OCI-LY7 (cell line): Measurements from ENCODE around the gene ZC3H12D. TPM values are rescaled to one million over a fixed set of nuclear protein-coding genes. Genes with fewer than 3 reads are reported as not detected.

Experiments used
- BruUV-seq: library from RNA; stranded (reverse); fragments of 400-500 nt; replicated peaks from 2 replicates; lab custom pipeline; 2021; lab: Mats Ljungman, UMichigan
- CTCF ChIA-PET: fragments of 300-600 bp; sonication (Branson Sonifier 250); formaldehyde crosslinking; loops from one replicate; lab custom pipeline; 2022; ENCODE audit warnings: antibody characterized with exemption; ENCODE audit not compliant: unreplicated experiment; lab: Charles Lee
- POLR2A ChIA-PET: fragments of 300-600 bp; sonication (Branson Sonifier 250); formaldehyde crosslinking; loops from one replicate; lab custom pipeline; 2022; ENCODE audit warnings: antibody characterized with exemption; lab: Charles Lee
- DNase-seq: peaks from one replicate; pipeline ENCODE4 v3.0.0-alpha.2; 2015; ENCODE audit warnings: low spot score
- H2AFZ ChIP-seq: fragments of 200-600 bp; sonication (generic), shearing (Covaris generic); 2 replicates; pipeline ENCODE4 v1.6.1; 2014; ENCODE audit warnings: mild to moderate bottlenecking, antibody characterized with exemption, low read length, moderate library complexity
- H3K27ac ChIP-seq: fragments of 200-600 bp; sonication (generic); 2 replicates; pipeline ENCODE4 v1.5.1; 2014; ENCODE audit warnings: mixed run types, low read depth, mild to moderate bottlenecking, moderate library complexity, low read length, inconsistent platforms; ENCODE audit not compliant: poor library complexity, severe bottlenecking
- H3K36me3 ChIP-seq: fragments of 200-600 bp; sonication (generic); 2 replicates; pipeline ENCODE4 v1.6.1; 2014; ENCODE audit warnings: mild to moderate bottlenecking, antibody characterized with exemption, low read length, moderate library complexity, mixed read lengths; ENCODE audit not compliant: insufficient read depth
- H3K4me1 ChIP-seq: fragments of 200-600 bp; sonication (generic); 2 replicates; pipeline ENCODE4 v1.5.1; 2014; ENCODE audit warnings: mild to moderate bottlenecking, low read length; ENCODE audit not compliant: insufficient read depth, poor library complexity, severe bottlenecking
- H3K4me2 ChIP-seq: fragments of 200-600 bp; sonication (generic); 2 replicates; pipeline ENCODE4 v1.6.1; 2014; ENCODE audit warnings: mild to moderate bottlenecking, low read length
- H3K4me3 ChIP-seq: fragments of 200-600 bp; sonication (generic); 2 replicates; pipeline ENCODE4 v1.5.1; 2014; ENCODE audit warnings: mild to moderate bottlenecking, low read depth, low read length; ENCODE audit not compliant: poor library complexity, severe bottlenecking
- H3K79me2 ChIP-seq: fragments of 200-600 bp; sonication (generic); 2 replicates; pipeline ENCODE4 v1.6.1; 2016; ENCODE audit warnings: low read depth, mild to moderate bottlenecking, low read length, moderate library complexity, mixed read lengths; ENCODE audit not compliant: insufficient read depth
- H3K9me2 ChIP-seq: fragments of 200-600 bp; sonication (generic); 2 replicates; pipeline ENCODE4 v1.6.1; 2016; ENCODE audit warnings: mild to moderate bottlenecking, low read length, mixed read lengths; ENCODE audit not compliant: insufficient read depth
- H3K9me3 ChIP-seq: fragments of 200-600 bp; sonication (generic); 2 replicates; pipeline ENCODE4 v1.6.1; 2014; ENCODE audit warnings: mild to moderate bottlenecking, mixed run types, low read length, mixed read lengths
- H4K20me1 ChIP-seq: fragments of 200-600 bp; sonication (generic); 2 replicates; pipeline ENCODE4 v1.6.1; 2014; ENCODE audit warnings: mild to moderate bottlenecking, antibody characterized with exemption, low read length, moderate library complexity, mixed read lengths; ENCODE audit not compliant: insufficient read depth
- EZH2phosphoT487 ChIP-seq: fragments of 200-600 bp; sonication (generic); IDR thresholded peaks from 2 replicates; pipeline ENCODE4 v1.6.1; 2018; ENCODE audit warnings: low read depth, borderline replicate concordance, mild to moderate bottlenecking, mixed run types, antibody characterized with exemption, low read length, moderate library complexity, mixed read lengths
- intact Hi-C: fragments of 100-400 bp; cut with micrococcal nuclease; formaldehyde crosslinking; loops from one replicate; pipeline ENCODE4 v1.10.0; 2022; ENCODE audit not compliant: unreplicated experiment
- total RNA-seq, 2 experiments: library from RNA; depleted of rRNA in 1 of 2; stranded (reverse); fragments of >200 nt in 1 of 2; shearing (Covaris generic) in 1 of 2; gene quantifications; 2 replicates each; pipeline ENCODE4 v1.2.3, GENCODE V29; 2014 to 2022
- TF ChIP-seq, protein P1 (sequence below): fragments of 200-600 bp; sonication (generic); conservative IDR thresholded peaks from 2 replicates; pipeline ENCODE4 v1.5.1; 2014; ENCODE audit warnings: mild to moderate bottlenecking, antibody characterized with exemption, low read length, moderate library complexity, mixed read lengths

ZC3H12D gene
- total RNA-seq, 2 experiments from 2014 or later = 12.8 to 22.6 TPM

DNA sequence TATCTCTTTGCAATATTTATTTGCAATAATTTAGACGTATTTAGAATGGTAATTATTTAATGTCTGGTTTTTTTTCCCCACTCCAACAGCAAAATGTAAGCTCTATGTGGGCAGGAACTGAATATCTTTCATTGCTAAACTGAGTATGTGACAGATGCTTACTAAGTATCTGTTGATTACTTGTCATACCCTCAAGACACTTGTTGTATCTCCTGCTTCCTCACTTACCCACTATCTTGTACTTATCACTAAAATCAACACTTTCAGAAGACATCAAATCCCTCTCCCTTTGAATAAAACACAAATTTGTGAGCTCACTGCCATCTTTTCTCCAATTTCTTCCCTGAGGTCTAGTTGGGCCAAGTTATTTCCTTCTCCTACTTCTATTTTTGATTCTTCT is 30.7 kb upstream of the ZC3H12D start:
- Histone ChIP-seq H3K4me2 (no peak overlapping the region), H2AFZ (no peak overlapping the region), H3K27ac (no peak overlapping the region), H4K20me1 (no peaks in the 10 kb centered on the region), H3K4me3 (no peak overlapping the region), H3K79me2 (no peaks in the 10 kb centered on the region), H3K9me2 (no peaks in the 10 kb centered on the region), H3K4me1 (no peaks in the 10 kb centered on the region), H3K36me3 (peaks cover 76% of the 10 kb centered on the region), H3K9me3 (no peaks in the 10 kb centered on the region)
- BruUV-seq = no TSS peak
- TF ChIP-seq EZH2phosphoT487 = no peak
- TF ChIP-seq, protein P1, sequence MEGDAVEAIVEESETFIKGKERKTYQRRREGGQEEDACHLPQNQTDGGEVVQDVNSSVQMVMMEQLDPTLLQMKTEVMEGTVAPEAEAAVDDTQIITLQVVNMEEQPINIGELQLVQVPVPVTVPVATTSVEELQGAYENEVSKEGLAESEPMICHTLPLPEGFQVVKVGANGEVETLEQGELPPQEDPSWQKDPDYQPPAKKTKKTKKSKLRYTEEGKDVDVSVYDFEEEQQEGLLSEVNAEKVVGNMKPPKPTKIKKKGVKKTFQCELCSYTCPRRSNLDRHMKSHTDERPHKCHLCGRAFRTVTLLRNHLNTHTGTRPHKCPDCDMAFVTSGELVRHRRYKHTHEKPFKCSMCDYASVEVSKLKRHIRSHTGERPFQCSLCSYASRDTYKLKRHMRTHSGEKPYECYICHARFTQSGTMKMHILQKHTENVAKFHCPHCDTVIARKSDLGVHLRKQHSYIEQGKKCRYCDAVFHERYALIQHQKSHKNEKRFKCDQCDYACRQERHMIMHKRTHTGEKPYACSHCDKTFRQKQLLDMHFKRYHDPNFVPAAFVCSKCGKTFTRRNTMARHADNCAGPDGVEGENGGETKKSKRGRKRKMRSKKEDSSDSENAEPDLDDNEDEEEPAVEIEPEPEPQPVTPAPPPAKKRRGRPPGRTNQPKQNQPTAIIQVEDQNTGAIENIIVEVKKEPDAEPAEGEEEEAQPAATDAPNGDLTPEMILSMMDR = no peak
- POLR2A ChIA-PET = interaction anchor here (0.5 to 2.3 kb wide), 10 partner anchors 10 to 193 kb away, joined by 3 to 11 read pairs (median 4); no protein-coding TSS in a partner anchor
- intact Hi-C loops = loop anchor here (10.0 kb wide), 1 partner anchor 201 kb away; the partner anchor contains the start of gene TAB2
- DNase-seq = no peak
- CTCF ChIA-PET = interaction anchor here (0.6 to 2.8 kb wide), 3 partner anchors 27 to 84 kb away, joined by 3 to 9 read pairs (median 3); no protein-coding TSS in a partner anchor

DNA sequence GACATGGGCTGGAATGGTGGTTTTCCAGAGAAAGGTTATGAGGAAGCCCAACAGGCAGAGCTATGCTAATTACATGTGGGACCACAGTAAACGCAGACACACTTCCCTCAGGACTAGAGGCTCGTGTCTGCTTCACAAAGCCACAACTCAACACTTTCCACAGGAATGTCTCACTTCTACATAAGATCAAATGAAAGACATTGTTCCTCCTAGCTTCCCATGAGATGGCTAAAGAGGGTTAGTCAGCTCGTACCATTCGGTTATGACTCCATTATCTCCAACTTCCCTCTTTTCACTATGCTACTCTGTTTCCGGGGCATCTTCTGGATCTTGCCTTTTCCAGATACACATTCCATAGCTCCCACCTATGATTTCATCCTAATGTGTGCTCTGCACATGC is 29.1 kb upstream of the ZC3H12D start:
- POLR2A ChIA-PET = interaction anchor here (0.6 to 1.7 kb wide), 3 partner anchors 8 to 28 kb away, joined by 3 to 6 read pairs (median 4); no protein-coding TSS in a partner anchor
- intact Hi-C loops = loop anchor here (10.0 kb wide), 1 partner anchor 199 kb away; the partner anchor contains the start of gene TAB2
- H3K4me3 ChIP-seq = no peak overlapping the region

More for the DNA sequence above, 29.1 kb upstream of the ZC3H12D start:
- DNase-seq = no peak
- no TSS peak for BruUV-seq
- Histone ChIP-seq H3K9me2 (no peaks in the 10 kb centered on the region), H3K4me2 (no peak overlapping the region), H3K27ac (no peak overlapping the region), H3K36me3 (peaks cover 66% of the 10 kb centered on the region), H3K9me3 (no peaks in the 10 kb centered on the region), H4K20me1 (no peaks in the 10 kb centered on the region), H3K4me1 (no peaks in the 10 kb centered on the region), H2AFZ (no peak overlapping the region), H3K79me2 (no peaks in the 10 kb centered on the region)
- CTCF ChIA-PET = interaction anchor here (0.6 kb wide), 1 partner anchor 82 kb away, joined by 3 read pairs; no protein-coding TSS in a partner anchor
- no peak for TF ChIP-seq EZH2phosphoT487
- TF ChIP-seq, protein P1 = no peak
